Neural progenitor cell (in vitro differentiated cells): ENCODE data around the gene NOTUM.

Source experiments
- EZH2 ChIP-seq: fragments of 200-600 bp; sonication (generic); IDR thresholded peaks from 2 replicates; pipeline ENCODE4 v1.6.1; 2017; ENCODE audit warnings: antibody characterized with exemption, mild to moderate bottlenecking, moderate library complexity
- EZH2phosphoT487 ChIP-seq: fragments of 200-600 bp; sonication (generic); IDR thresholded peaks from 2 replicates; pipeline ENCODE4 v1.6.1; 2017; ENCODE audit warnings: antibody characterized with exemption

GRCh38 chr17:81921537-81921862 is 39.5 kb downstream of the NOTUM start:
- TF ChIP-seq EZH2phosphoT487 (no peak), EZH2 (no peak)
